HG02642 (cell line): ENCODE measurements around the gene APCDD1.
A peak's percentile ranks its signal among the peaks of the same experiment; 100 is the strongest.
"Not testable (repeated sequence)": the region's sequence is repeated elsewhere in the genome, so short reads cannot be mapped to it uniquely, and the experiment has no call there.

Source experiments
- ATAC-seq: cut with Tn5 transposase; IDR thresholded peaks from one replicate; pipeline ENCODE4 v1.9.1; 2021; ENCODE audit warnings: mild to moderate bottlenecking; ENCODE audit not compliant: unreplicated experiment, poor library complexity

The APCDD1 gene

GRCh38 chr18:10485475-10485874 lies 31.0 kb downstream of the APCDD1 start:
- ATAC-seq: no peak

DNA sequence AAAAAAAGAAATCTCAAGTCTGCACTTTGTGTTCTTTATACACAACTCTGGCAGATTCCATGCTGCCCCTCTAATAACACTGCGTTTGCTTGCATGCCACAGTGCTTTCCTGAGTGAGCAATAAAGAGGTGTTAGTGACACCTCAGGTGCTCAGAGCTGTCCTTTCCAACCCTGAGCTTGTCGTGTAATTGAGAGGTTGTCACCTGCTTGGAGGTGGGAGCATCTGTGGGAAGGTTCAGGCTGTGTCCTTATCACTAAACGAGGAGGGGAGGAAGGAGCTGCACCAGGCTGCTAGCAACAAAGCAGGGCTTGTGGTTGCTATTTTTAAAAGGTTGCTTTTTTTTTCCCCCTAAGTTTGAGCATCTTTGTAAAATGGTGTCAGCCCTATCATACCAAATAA lies 31.9 kb downstream of the APCDD1 start:
- no peak for ATAC-seq

- ATAC-seq: no peak
Observed at GRCh38 chr18:10487154-10487553, 32.7 kb downstream of the APCDD1 start.

DNA sequence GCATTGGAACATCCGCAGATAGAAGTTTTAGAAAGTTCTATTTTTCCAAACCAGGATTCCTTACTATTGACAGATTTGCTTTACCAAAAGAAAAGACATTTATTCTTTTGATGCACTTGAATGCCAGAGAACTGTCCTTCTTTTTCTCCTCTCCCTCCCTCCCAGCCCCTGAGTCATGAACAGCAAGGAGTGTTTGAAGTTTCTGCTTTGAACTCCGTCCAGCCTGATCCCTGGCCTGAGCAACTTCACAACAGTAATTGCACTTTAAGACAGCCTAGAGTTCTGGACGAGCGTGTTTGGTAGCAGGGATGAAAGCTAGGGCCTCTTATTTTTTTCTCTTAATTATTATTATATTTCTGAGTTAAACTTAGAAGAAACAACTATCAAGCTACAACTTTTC lies 33.6 kb downstream of the APCDD1 start:
- ATAC-seq: no peak

GRCh38 chr18:10490401-10491165 lies 36.1 kb downstream of the APCDD1 start:
- ATAC-seq: peak; percentile 98

GRCh38 chr18:10495936-10496335 lies 41.5 kb downstream of the APCDD1 start:
- ATAC-seq: no peak

- no peak for ATAC-seq
Observed at GRCh38 chr18:10497206-10497749, 42.8 kb downstream of the APCDD1 start.

DNA sequence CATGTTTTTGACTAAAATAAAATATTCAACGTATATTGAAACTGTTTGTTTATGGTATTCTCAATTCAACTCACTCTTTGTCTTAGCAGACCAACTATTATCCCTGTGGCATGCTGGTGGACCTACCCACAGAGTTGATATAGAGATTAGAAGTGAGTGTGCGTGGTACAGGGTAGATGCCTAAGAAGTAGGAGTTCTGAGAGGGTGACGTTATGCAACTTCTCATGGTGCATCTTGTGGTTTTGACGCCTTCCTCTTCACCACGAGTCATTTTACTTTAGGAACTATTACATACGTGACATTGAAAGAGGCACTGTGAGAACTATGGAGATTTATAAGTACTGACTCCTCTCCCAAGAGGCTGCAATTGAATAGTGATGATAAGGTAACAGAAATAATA lies 44.8 kb downstream of the APCDD1 start:
- no peak for ATAC-seq

DNA sequence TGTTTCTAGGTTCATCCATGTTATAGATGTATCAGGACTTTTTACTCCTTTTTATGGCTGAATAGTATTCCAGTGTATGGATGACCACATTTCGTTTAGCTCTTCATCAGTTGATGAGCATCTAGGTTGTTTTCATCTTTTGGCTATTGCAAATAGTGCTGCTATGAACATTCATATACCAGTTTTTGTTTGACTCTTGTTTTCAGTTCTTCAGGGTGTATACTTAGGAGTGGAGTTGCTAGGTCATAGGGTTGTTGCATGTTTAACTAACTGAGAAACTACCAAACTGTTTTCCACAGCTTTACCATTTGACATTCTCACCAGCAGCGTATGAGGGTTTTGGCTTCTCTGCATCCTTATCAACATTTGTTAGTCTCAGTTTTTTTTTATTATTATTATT lies 45.6 kb downstream of the APCDD1 start:
- ATAC-seq: no peak

DNA sequence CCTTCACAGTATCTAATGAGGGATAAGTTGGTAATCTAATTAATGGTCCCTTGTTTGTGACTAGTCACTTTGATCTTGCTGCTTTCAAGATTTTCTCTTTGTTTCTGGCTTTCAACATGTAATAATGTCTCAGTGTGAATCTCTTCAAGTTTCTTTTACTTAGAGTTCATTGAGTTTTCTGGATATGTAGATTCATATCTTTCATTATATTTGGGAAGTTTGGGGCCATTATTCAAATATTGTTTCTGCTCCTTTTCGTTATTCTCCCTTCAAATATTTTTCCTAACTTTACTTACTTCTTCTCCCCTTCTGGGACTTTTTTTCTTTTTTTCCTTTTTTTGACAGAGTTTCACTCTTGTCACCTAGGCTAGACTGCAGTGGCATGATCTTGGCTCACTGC lies 50.3 kb downstream of the APCDD1 start:
- ATAC-seq: no peak

GRCh38 chr18:10505892-10506291 lies 51.5 kb downstream of the APCDD1 start:
- ATAC-seq: not testable (repeated sequence)

DNA sequence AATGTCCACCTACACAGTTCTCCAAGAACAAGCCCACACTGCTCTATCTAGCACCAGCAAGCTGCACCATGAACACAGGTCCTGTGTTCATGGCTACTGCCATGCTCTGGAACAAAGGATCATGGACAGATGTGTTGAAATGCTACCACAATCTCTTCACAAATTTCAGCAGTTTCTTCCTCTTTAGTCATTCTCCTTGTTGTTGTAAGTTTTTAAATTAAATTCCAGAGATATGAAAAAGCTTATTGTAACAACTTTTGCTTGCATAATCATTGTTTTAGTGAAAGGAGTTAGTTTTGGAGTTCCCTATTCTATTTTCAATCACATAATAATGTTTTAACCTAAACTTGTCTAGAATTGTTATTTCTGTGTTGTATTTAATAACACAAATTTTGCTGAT lies 54.2 kb downstream of the APCDD1 start:
- no peak for ATAC-seq

DNA sequence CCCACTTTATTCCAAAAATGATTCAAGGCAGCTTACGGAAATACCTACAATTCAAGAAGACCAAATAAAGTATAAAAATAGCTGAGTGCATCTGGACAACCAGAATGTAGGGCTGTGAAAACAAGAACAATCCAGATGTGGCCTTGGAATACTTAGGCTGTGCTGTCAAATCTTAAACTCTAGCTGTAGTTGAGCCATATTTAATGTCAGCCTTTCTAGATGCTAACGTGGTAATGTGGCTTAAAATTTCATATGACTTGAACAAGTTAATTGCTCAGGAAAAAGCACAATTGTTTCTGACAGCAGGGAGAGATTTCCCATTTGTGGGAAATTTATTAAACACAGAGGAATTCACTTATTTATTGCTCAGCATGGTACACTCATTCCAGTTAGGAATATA lies 56.8 kb downstream of the APCDD1 start:
- no peak for ATAC-seq

DNA sequence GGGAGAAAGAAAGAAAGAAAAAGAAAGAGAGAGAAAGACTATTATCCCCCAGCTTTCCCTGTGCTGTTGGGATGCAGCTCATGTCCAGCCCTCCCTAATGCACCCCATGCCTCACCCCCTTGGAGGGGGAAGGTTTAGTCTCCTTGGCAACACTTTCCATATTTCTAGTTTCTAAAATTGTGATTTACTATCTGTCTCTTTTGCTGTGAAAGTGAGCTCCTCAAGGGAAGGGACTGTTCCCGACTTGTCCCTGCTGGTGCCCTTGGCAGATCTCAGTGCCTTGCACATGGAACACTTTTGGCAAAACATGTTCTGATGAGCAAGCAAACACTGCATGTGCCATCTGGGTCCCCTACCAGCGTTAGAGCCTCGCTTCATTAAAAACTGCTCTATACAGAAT lies 59.6 kb downstream of the APCDD1 start:
- no peak for ATAC-seq

GRCh38 chr18:10514601-10515000 lies 60.2 kb downstream of the APCDD1 start:
- no peak for ATAC-seq

DNA sequence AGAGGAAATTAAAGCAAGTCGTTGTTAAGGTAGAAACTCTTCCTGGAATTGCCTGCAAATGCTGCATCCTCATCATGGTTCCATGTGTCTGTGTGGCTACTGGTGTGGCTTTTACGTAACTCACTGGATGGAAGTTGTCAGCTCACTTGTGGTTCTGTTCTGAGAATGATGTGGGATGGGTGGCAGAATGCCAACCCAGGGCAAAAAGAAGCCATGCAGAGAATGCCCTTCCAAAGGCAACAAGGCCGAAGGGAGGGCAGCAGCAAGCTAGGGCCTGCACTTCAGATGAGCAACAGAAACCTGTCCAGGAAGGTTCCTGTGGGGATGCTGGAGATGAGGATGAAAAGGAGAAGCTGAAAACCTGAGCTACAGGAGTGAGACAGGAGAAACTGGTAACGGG lies 61.0 kb downstream of the APCDD1 start:
- ATAC-seq: no peak

- ATAC-seq: no peak
Observed at GRCh38 chr18:10516078-10516477, 61.6 kb downstream of the APCDD1 start.

- no peak for ATAC-seq
Observed at GRCh38 chr18:10518595-10519255, 64.3 kb downstream of the APCDD1 start.

GRCh38 chr18:10519366-10519765 lies 64.9 kb downstream of the APCDD1 start:
- ATAC-seq: no peak

GRCh38 chr18:10519999-10520935 lies 65.8 kb downstream of the APCDD1 start:
- ATAC-seq: peak; percentile 80

DNA sequence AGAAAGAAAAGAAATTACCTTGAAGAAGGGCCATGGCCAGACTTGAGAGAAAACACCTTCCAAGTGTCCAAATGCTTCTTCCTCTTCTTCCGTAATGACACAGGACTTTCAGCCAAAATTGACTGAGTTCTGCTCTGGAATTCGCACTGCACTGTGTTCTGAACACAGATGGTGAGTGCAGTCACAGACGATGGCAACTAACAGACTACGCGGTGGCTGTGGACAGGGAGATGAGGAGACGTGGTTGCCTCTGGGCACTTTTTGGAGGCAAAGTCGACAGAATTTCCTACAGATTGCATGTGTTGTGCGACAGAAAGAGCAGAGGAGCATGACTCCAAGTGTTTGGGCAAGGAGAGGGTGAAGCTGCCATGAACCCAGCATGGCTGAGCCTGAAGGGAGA lies 67.1 kb downstream of the APCDD1 start:
- no peak for ATAC-seq
